ENCODE measurements around the gene WWOX. TPM values are rescaled to one million over a fixed set of nuclear protein-coding genes. Genes with fewer than 3 reads are reported as not detected.

Gene WWOX
- total and polyA plus RNA-seq, 2 donors (not counting 3 experiments of a cell fraction or from before 2014, with no cell fraction given), result 6.2 to 12.5 TPM

- intact Hi-C loops (cut with micrococcal nuclease), result no loop called here
- no peak for FAIRE-seq
- BruUV-seq (replicated peaks), result no TSS peak
Measured at GRCh38 chr16:79107301-79107700, 1007.8 kb downstream of the WWOX start.

More at GRCh38 chr16:79107301-79107700, 1007.8 kb downstream of the WWOX start:
- Histone ChIP-seq H2AFZ (ENCODE audit: low read depth, low read length) (no peak overlapping the region), H3K9ac (replicated peaks; ENCODE audit: extremely low read depth, insufficient read depth, low read length) (no peak overlapping the region), H3K27me3 (ENCODE audit: control insufficient read depth in 2 of 2, insufficient read depth in 2 of 2, low read length in 2 of 2) (no peaks in the 10 kb centered on the region), H3K9me1 (replicated peaks; ENCODE audit: control insufficient read depth, extremely low read depth, insufficient read depth, low read length) (no peaks in the 10 kb centered on the region), H3K4me1 (ENCODE audit: control insufficient read depth, extremely low read depth, insufficient read depth, low read length) (no peaks in the 10 kb centered on the region), H3K36me3 (ENCODE audit: control insufficient read depth in 2 of 2, extremely low read depth in 1 of 2, insufficient read depth in 2 of 2, low read length in 2 of 2) (no peaks in the 10 kb centered on the region), H3K79me2 (ENCODE audit: control insufficient read depth, insufficient read depth, low read length) (no peaks in the 10 kb centered on the region), H3K27ac (ENCODE audit: insufficient read depth, low read depth, low read length) (no peak overlapping the region), H3K9me3 (replicated peaks; ENCODE audit: control insufficient read depth, insufficient read depth, low read length) (no peaks in the 10 kb centered on the region), H4K20me1 (replicated peaks; ENCODE audit: control insufficient read depth, extremely low read depth, insufficient read depth, low read length) (no peaks in the 10 kb centered on the region), H3K4me3 (replicated peaks in 1 of 3; ENCODE audit: insufficient read depth in 1 of 3, low read depth in 1 of 3, low read length in 3 of 3) (no peak overlapping the region), H3K4me2 (ENCODE audit: insufficient read depth, low read length) (no peak overlapping the region)
- no peak for DNase-seq (ENCODE audit: low read depth, low spot score)
- CTCF ChIA-PET, result no interaction called here
- POLR2A ChIA-PET, result no interaction called here
- dilution Hi-C loops (cut with MboI; ENCODE audit: extremely low pct_ligation_motif_present, low sequenced_read_pairs), result no loop called here
- TF ChIP-seq JUN (IDR thresholded peaks at IDR 0.05; ENCODE audit: borderline replicate concordance, insufficient read depth, insufficient read length, low read depth), result no peak
- no peak for TF ChIP-seq POLR2AphosphoS5 (IDR thresholded peaks at IDR 0.05; ENCODE audit: insufficient read depth, low read depth, low read length)
- no peak for TF ChIP-seq EZH2 (IDR thresholded peaks at IDR 0.05; ENCODE audit: borderline replicate concordance, low read depth, low read length, severe bottlenecking)
- no peak for TF ChIP-seq MYC (IDR thresholded peaks at IDR 0.05; ENCODE audit: low read depth, low read length)
- TF ChIP-seq MAX (IDR thresholded peaks at IDR 0.05; ENCODE audit: insufficient read depth, insufficient read length), result no peak
- no peak for TF ChIP-seq FOS (IDR thresholded peaks at IDR 0.05; ENCODE audit: borderline replicate concordance, insufficient read depth, low read length)
- TF ChIP-seq CTCF (IDR thresholded peaks at IDR 0.05; ENCODE audit: extremely low read depth in 1 of 2, insufficient read depth in 1 of 2, low read depth in 1 of 2, low read length in 2 of 2), result no peak
- no peak for TF ChIP-seq GATA2 (IDR thresholded peaks at IDR 0.05; ENCODE audit: insufficient read depth, insufficient read length, low read depth, low read length)
- TF ChIP-seq POLR2A (IDR thresholded peaks at IDR 0.05; ENCODE audit: low read depth, low read length), result no peak
